IMR-90 (cell line): Measurements from ENCODE around the gene BAZ2B.

Experiments
- CEBPB ChIP-seq: IDR thresholded peaks from 2 replicates; pipeline ENCODE4 v1.6.1; 2012; ENCODE audit warnings: low read depth, low read length, improper control_type of control experiment
- CTCF ChIP-seq: conservative IDR thresholded peaks from 2 replicates; pipeline ENCODE4 v1.5.1; 2012; ENCODE audit warnings: mild to moderate bottlenecking, low read depth, low read length, improper control_type of control experiment
- FOS ChIP-seq: fragments of 150-350 bp; IDR thresholded peaks from 2 replicates; pipeline ENCODE4 v1.6.1; 2016; ENCODE audit warnings: low read depth, low read length
- MAZ ChIP-seq: IDR thresholded peaks from 2 replicates; pipeline ENCODE4 v1.6.1; 2012; ENCODE audit warnings: low read depth, mild to moderate bottlenecking, low read length, improper control_type of control experiment, moderate library complexity, borderline replicate concordance
- NFE2L2 ChIP-seq: fragments of 150-350 bp; IDR thresholded peaks from 2 replicates; pipeline ENCODE4 v1.6.1; 2016; ENCODE audit warnings: low read depth, mild to moderate bottlenecking, low read length
- POLR2A ChIP-seq: IDR thresholded peaks from 2 replicates; pipeline ENCODE4 v1.6.1; 2012; ENCODE audit warnings: mild to moderate bottlenecking, low read depth, low read length
- RAD21 ChIP-seq: IDR thresholded peaks from 2 replicates; pipeline ENCODE4 v1.6.1; 2012; ENCODE audit warnings: low read length, improper control_type of control experiment
- SMC3 ChIP-seq: fragments of 150-350 bp; IDR thresholded peaks from 2 replicates; pipeline ENCODE4 v1.6.1; 2016; ENCODE audit warnings: low read depth, mild to moderate bottlenecking, antibody characterized with exemption, low read length, moderate library complexity
- USF2 ChIP-seq: fragments of 150-350 bp; IDR thresholded peaks from 2 replicates; pipeline ENCODE4 v1.6.1; 2017; ENCODE audit warnings: mild to moderate bottlenecking, antibody characterized with exemption, low read length, low read depth

- TF ChIP-seq CTCF (peak; percentile 24; the same call in 1 of the 2 replicates), FOS (no peak), POLR2A (no peak), USF2 (no peak), MAZ (no peak), RAD21 (no peak), CEBPB (no peak), SMC3 (no peak), NFE2L2 (no peak)
These were observed 58.8 kb downstream of the BAZ2B start for GRCh38 chr2:159557437-159558034.
